GM19351 (cell line): Measurements from ENCODE around the gene INO80E.
"Not testable (repeated sequence)": the region's sequence is repeated elsewhere in the genome, so short reads cannot be mapped to it uniquely, and the experiment has no call there.

Experiments used
- ATAC-seq: cut with Tn5 transposase; IDR thresholded peaks from one replicate; pipeline ENCODE4 v1.9.1; 2021; ENCODE audit warnings: mild to moderate bottlenecking, moderate library complexity; ENCODE audit not compliant: unreplicated experiment

Gene INO80E

DNA sequence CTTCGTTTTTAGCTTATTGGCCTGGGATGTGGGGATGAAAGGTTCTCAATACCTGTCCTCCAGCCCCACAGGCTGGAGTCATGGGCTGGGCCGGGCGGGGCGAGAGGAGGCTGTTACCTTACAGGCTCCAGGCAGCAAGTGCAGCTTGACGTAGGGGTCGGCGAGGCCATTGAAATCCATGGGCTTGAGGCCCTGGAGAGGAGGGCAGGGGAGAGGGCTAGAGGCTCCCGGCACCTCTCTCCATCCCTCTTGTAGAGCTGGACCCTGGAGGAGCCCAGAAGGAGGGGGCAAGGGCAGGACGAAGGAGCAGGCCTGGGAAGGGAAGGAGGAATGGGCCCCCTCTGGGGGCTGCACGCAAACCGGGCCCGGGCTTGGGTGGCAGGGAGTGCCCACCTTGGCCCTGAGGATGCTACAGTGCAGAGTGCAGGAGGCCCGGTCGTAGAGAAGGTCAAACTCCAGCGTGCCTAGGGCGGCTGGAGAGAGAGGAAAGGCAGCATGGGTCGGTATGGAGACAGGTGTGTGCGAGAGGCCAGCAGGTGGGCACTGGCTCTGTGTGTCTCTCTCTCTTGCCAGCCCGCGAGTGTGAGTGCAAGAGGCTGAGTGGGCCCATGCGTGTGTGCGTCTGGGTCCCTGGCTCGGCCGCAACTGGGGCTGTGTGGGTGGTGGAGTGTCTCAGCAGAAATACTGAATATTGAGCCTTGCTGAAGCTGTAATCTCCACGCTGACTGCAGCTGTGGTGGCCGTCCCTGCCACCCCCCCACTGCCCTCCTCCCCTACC, 13.2 kb downstream of the INO80E start:
- no peak for ATAC-seq

DNA sequence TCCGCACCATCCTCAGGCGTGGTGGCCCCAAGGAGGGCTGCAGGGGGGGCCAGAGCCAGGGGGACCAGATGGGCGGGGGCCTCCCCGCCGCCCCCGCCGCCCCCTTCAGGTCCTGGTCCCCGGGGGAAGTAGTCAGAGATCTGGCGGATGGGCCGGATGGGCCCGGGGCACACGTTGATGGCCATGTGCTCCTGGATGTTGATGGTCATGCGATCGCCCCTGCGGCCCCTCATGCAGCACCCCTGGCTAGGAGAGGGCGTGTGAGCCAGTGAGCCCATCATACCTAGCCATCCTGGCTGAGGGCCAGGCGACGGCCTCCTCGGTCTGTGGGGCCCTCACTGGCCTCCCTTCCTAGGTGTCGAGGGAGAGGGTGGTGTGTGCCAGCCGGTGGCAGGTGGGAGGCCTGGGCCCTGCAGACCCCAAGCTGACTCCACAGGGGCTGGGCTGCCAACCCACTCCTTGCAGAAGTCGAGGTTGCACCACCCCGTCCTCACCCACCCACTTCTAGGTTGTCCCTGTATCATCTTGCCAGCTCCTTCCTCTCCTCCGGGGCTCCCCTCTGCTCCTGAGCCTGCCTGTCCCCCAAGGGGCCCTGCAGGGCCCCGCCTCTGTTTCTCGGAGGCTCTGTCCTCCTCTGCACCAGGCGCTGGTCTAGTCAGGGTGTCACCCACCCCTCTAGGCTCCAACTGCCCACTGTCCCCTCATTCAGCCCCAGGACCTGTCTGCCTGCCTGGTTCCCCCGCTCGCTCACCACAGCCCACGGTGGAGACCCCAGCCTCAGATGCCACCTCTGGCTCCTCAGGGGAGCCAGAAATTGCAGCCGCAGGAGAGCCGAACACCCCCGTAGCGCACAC, 14.2 kb downstream of the INO80E start:
- no peak for ATAC-seq

DNA sequence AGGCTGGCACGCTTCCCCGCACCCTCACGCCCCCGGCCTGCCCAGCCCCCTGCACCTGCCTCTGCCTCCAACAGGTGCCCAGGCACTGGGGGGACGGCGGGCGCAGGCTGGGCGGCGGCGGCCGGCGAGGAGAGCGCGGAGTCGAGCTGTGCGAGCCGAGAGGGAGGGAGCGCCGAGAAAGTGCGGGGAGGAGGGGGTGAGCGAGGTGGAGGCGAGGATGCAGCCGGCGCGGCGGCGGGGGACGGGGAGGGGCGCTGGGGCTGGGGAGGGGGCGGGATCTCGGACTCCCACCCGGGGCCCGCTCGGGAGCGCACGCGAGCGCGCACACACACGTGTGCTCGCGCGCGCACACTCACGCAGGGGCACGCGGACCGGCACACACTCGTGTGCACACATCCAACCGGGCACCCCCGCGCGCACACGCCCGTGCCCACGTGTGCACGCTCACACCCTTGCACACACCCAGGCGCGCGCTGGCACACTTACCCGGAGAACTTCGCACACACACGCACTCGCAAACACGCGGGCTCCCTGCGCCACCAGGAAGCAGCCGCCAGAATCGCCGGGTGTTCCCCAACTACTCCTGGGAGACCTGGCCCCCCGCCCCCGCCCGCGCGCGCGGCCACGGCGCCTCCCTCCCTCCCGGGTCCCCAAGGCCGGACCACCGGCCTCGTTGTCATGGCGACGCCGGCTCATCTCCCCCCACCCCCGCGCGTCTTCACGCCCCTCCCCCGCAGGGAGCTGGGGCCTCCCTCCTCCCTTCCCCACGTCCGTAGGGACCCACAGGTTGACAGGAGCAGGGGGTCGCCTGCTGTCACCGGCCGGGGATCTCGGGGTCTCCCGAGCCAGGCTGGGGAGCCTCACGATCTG, 15.0 kb downstream of the INO80E start, which contains the start of gene DOC2A:
Gene DOC2A, minus strand, starts transcription at position 184 of the 870 bp plus-strand sequence. CDS start 805 bp downstream, outside the sequence.
- ATAC-seq, result no peak

DNA sequence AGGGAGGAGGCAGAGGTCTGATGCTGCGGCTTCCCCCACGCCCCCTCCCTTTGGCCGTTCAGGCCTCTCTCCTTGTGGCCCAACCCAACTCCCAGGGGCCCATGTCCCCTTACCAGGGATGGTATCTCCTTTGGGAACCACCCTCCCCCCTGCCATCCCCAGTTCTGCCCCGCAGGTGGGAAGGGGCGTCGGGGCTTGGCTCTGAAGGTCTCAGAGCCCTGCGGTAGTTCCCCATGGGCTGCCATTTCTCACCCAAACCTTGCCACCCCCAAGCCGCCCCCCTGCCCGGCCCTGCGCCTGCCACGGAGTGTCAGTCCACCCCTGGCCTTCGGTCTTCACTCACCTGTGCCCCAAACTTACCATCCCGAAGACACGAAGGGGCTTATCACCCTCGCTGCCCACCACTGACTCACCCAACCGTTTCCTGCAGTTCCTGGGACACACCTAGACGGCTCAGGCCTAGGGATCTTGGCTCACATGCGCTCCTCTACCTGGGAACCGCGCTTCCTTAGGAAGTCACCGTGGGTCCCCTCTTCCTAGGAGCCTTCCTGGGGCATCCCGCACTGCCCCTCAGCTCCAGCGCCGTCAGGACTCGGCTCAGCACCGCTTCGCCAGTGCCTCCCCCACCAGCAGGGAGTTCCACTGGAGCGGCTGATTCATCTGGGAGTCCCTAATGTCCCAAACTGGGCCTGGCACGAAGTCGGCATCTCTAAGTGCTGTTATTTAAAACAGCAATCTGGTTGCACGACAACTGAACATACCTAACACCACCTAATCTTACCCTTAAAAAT, 15.9 kb downstream of the INO80E start:
- ATAC-seq, result no peak

DNA sequence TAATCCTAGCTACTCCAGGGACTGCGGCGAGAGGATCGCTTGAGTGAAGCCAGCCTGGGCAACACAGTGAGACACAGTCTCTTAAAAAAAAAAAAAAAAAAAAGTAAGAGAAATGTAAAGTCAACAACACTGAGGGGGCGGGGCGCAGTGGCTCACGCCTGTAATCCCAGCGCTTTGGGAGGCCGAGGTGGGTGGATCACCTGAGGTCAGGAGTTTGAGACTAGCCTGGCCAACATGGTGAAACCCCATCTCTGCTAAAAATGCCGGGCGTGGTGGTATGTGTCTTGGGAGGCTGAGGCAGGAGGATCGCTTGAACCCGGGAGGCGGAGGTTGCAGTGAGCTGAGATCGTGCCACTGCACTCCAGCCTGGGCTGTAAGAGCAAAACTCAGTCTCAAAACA, 16.6 kb downstream of the INO80E start:
- not testable (repeated sequence) for ATAC-seq

DNA sequence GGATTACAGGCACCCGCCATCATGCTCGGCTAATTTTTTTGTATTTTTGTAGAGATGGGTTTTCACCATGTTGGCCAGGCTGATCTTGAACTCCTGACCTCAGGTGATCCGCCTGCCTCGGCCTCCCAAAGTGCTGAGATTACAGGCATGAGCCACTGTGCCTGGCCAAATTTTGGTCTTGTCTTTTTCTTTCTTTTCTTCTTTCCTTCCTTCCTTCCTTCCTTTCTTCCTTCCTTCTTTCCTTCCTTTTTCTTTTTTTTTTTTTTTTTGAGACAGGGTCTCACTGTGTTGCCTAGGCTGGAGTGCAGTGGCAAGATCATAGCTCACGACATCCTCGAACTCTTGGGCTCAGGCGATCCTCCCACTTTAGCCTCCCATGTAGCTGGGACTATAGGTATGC, 19.4 kb downstream of the INO80E start:
- ATAC-seq, result not testable (repeated sequence)

DNA sequence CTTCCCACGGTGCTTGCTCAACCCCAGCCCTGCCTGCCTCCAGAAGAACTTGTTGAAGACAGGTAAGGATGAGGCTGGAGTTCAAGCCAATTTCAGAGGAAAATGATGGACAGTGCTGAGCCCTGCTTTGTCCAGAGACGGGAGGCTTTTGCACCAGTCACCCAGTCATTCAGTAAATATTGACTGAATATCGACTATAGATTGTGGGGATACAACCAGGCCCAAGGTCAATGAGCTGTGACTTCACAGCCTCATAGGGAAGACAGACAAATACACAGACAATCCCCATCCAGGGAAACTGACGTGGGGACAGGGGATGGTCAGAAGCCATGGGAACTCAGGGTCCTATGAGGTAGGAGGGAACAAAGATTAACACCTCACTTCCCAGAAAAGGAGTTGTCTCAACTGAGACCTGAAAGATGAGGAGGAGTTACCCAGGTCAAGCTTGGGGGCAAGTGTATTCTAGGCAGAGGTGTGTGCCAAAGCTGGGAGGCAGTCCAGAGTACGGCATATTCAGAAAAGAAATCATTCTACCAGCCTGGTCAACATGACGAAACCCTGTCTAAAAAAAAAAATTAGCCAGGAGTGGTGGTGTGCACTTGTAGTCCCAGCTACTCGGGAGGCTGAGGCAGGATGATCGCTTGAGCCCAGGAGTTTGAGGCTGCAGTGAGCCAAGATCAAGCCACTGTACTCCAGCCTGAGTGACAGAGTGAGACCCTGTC, 20.7 kb downstream of the INO80E start:
- no peak for ATAC-seq

DNA sequence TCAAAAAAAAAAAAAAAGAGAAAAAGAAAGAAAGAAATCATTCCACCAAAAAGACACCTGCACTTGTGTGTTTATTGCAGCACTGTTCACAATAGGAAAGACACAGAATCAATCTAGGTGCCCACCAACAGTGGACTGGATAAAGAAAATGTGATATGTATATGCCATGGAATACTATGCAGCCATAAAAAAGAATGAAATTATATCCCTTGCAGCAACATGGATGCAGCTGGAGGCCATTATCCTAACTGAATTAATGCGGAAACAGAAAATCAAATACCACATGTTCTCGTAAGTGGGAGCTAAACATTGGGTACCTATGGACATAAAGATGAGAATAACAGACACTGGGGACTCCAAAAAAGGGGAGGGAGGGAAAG, 21.2 kb downstream of the INO80E start:
- ATAC-seq, result no peak

DNA sequence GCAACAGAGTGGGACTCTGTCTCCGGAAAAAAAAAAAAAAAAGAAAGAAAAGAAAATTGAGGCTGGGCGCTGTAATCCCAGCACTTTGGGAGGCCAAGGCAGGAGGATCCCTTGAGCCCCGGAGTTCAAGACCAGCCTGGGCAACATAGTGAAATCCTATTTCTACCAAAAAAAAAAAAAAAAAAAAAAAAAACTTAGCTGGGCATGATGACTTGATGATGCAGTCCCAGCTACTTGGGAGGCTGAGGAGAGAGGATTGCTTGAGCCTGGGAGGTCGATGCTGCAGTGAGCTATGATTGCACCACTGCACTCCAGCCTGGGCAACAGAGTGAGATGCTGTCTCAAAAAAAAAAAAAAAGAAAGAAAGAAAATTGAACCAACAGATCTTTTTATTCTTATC, 21.9 kb downstream of the INO80E start:
- ATAC-seq, result not testable (repeated sequence)

DNA sequence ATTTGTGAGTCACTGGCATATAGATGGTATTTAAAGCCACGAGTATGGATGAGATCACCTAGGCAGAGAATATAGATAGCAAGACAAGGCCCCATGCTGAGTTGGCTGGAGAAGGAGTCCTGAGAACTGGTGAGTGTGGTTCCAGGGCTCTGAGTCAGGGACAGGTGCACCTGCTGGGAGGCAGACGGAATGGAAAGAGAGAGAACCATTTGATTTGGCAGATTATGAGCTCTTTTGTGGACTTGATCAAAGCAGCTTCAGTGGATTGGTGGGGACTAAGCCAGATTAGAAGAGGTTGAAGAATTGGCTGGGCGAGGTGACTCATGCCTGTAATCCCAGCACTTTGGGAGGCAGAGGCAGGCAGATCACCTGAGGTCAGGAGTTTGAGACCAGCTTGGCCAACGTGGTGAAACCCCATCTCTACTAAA, 22.7 kb downstream of the INO80E start:
- no peak for ATAC-seq

DNA sequence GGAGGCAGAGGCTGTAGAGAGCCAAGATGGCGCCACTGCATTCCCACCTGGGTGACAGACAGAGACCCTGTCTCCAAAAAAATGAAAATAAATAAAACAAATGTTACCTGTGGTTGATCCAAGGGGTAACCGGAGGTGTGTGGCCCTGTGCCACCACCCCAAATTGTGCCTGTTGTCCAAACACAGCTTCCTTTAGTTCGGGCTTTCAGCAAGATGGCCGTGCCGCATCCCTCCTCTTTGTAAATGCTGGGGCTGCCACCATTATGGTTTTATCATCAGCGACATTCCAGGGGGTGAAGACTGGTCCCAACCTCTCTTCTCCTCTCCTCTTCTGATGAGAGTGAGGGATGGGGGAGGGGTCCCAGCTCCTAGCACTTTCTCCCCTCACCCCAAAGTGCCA, 26.8 kb downstream of the INO80E start, which contains the start of gene C16orf92:
Gene C16orf92, plus strand, starts transcription at position 312 of the 400 bp plus-strand sequence. CDS start 143 bp downstream, outside the sequence.
- no peak for ATAC-seq

DNA sequence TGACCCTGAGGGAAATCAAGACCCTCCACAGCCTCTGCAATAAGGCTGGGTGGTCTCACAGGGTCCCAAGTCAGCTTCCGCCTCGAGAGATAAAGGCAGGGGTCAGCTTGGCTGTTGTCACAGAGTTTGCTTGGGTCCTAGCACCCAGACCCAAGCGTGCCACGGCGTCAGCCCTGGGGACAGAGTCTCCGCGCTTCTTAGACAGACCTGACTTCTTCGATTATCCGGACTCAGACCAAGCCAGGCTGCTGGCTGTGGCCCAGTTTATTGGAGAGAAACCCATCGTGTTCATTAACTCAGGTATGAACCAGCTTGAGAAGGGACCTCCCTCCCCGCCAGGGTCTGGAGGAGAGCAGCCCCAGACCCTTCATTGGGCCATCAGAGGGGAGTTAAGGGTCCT, 27.5 kb downstream of the INO80E start:
- no peak for ATAC-seq

DNA sequence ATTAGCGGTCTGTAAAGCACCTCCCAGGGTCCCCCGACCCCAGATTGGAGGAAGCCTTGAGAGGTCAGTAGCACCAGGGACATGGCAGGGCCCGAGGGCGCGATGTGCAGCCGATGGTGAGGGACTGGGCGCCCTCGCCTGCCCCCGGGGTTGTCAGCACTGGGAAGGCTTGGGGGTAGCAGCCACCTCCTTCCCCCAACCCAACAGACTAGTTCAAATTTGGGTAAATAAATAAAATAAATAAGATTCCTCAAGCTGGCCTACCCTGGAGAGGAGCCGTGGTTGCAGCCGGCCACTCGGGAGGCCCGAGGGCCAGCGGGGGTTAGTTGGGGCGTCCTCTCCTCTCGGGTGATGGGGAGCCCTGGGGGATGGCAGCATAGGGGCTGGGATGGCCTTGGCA, 28.4 kb downstream of the INO80E start:
- ATAC-seq, result no peak

DNA sequence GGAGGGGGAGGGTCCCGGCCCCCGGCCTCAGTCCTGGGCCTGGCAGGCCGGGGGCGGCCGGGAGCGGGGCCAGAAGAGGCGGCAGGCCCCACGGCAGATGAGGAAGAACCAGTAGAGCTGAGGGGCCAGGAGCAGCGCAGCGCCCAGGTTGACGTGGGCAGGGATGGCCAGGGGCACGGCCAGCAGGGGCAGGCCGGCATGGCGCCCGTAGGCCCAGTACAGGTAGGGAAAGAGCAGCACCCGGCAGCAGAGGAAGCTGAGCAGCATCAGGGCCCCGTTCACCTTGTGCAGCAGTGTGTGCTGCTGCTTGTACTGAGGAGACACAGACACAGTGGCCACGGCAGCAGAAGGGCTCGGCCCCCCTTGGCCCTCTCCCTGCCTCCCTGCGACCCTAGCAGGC, 29.1 kb downstream of the INO80E start:
- ATAC-seq, result no peak

DNA sequence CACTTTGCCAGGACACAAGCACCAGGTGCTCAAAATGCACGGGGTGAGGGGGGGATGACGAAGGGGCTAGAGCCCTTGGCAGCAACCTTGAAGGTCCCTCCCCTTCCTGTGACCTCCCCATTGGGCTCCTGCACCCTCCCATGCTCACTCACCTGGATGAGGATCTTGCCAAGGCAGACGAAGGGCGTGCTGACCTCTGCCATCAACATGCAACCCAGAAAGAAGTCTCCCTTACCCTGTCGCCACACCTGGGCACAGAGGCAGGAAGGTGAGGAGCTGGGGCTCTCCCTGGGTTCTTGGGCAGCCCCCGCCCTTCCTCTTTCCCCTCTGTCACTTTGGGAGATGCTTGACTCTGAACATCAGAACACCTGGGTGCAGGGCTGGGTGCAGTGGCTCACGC, 29.5 kb downstream of the INO80E start:
- no peak for ATAC-seq

DNA sequence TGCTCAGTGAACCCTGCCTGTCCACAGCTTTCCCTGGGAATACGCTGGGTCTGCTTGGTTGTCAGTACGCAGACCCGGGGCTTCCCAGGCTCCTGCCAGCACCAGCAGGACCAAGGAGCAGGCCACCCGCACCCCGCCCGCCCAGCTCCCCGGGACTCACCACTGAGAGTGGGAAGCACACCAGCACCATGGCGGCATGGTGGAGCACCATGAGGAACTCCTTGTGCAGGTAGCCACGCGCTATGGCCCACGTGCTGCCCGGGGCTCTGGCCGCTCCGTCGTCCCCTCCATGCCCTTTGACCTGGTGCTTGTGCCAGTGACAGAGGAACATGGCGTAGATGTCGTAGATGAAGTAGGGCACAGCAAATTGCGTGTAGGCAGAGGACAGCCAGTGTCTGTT, 30.4 kb downstream of the INO80E start:
- no peak for ATAC-seq

DNA sequence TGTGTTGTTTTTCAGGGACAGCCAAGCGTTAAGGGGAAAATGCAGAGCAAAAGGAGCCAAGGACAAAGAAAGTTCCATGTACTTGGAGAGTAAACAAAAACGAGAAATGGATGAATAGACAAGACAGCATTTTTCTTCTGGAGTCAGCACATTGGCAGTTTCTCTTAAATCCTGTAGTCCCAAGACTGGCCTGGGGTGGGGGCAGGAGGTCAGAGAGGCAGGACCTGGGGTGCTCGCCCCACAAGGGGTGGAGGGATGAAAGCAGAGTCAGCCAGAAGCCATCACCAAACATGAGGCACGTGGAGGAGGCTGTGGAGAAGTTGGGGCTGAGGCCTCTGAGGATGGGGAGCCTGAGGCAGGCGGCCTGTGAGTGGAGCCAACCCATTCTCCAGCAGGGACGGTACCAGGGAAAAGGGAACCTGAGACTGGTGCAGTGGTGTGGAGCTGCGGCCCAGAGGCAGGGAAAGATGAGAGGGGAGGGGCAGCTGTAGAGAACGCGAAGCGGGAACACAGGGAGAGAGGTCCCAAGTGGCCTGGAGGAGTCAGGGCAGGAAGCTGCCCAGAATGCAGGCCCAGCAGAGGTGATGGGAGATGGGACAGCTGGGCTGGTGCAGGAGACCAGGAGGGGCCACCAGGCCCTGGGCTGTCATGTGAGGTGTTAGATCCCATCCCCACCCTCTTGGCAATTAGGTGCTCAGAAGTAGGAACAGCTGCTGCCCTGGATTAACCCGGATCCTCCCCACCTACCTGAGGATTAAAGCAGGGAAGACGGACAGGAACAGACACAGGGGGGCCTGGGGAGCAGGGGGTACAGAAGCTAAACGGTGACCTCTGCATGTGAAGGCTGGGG, 31.8 kb downstream of the INO80E start:
- ATAC-seq, result no peak

DNA sequence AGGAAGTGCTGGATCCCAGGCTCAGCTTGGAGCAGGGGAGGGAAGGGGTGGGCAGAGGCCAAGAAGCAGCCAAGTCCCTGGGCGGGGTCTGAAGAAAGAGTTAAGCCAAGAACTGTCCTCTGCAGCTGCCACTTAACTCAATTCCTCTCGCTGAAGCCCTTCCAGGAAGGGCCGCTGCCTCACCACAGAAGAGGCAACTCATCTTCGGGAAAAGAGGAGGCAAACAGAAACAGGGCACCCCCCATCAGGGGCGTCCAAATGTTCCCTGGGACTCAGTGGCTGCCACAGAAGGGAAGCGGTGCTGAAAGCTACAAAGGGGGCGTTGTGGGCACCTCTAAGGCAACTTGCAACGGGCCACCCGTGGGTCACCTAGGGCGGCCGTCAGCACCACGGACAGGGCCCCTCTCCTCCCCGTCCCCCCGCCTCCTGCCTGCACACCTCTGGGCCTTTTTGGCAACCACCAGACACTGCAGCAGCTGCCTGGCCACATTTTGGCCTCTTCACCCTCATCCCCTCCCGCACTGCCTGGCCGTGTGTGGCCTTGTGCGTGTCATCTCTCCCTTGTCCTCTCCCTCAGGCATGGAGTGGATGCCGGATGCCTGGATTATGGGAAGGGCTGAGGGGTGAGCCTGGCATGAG, 32.5 kb downstream of the INO80E start:
- ATAC-seq, result no peak
